ENCODE measurements around the gene CFDP1. TPM values are rescaled to one million over a fixed set of nuclear protein-coding genes. Genes with fewer than 3 reads are reported as not detected.

CFDP1 gene
- total RNA-seq, 2 experiments from 2014 or later, result 34.7 to 39.9 TPM

- Mint-ChIP-seq H3K4me3 (no peak overlapping the region), H3K27me3 (peaks cover 28% of the 10 kb centered on the region), H3K4me1 (ENCODE audit: low read depth) (no peaks in the 10 kb centered on the region), H3K36me3 (ENCODE audit: low read depth) (no peaks in the 10 kb centered on the region), H3K9me3 (no peaks in the 10 kb centered on the region), H3K27ac (no peak overlapping the region)
- CTCF ChIA-PET, result interaction anchor here (1.2 to 2.3 kb wide), 3 partner anchors 15 to 135 kb away, joined by 5 to 12 read pairs (median 11); no protein-coding TSS in a partner anchor
- intact Hi-C loops (cut with micrococcal nuclease), result no loop called here
- POLR2A ChIA-PET, result no interaction called here
- no peak for DNase-seq
- no peak for ATAC-seq
- no peak for TF ChIP-seq CTCF (IDR thresholded peaks at IDR 0.05)
Observed at GRCh38 chr16:75249441-75249840, 183.9 kb downstream of the CFDP1 start.

- intact Hi-C loops (cut with micrococcal nuclease), result no loop called here
- no peak for ATAC-seq
Observed at GRCh38 chr16:75248536-75249380, 184.5 kb downstream of the CFDP1 start.

GRCh38 chr16:75248142-75248535, 185.2 kb downstream of the CFDP1 start:
- ChIA-PET POLR2A (no interaction called here), CTCF (interaction anchor here (1.0 to 1.1 kb wide), 2 partner anchors 12 to 49 kb away, joined by 3 read pairs; no protein-coding TSS in a partner anchor)

More at GRCh38 chr16:75248536-75249380, 184.5 kb downstream of the CFDP1 start:
- POLR2A ChIA-PET, result no interaction called here
- Mint-ChIP-seq H3K4me1 (ENCODE audit: low read depth) (no peaks in the 10 kb centered on the region), H3K27me3 (peaks cover 28% of the 10 kb centered on the region), H3K4me3 (no peak overlapping the region), H3K36me3 (ENCODE audit: low read depth) (no peaks in the 10 kb centered on the region), H3K9me3 (no peaks in the 10 kb centered on the region), H3K27ac (no peak overlapping the region)
- no peak for DNase-seq
- CTCF ChIA-PET, result interaction anchor here (1.1 to 2.3 kb wide), 3 partner anchors 15 to 50 kb away, joined by 3 to 12 read pairs (median 5); no protein-coding TSS in a partner anchor
- TF ChIP-seq CTCF (IDR thresholded peaks at IDR 0.05), result no peak

GRCh38 chr16:75247249-75247648, 186.1 kb downstream of the CFDP1 start:
- H3K27ac Mint-ChIP-seq, result no peak overlapping the region
- H3K36me3 Mint-ChIP-seq (ENCODE audit: low read depth), result no peaks in the 10 kb centered on the region
- ATAC-seq (no peak), DNase-seq (no peak)
- intact Hi-C loops (cut with micrococcal nuclease), result no loop called here
- H3K4me1 Mint-ChIP-seq (ENCODE audit: low read depth), result no peaks in the 10 kb centered on the region
- H3K9me3 Mint-ChIP-seq, result no peaks in the 10 kb centered on the region
- H3K27me3 Mint-ChIP-seq, result peaks cover 18% of the 10 kb centered on the region
- no peak for TF ChIP-seq CTCF (IDR thresholded peaks at IDR 0.05)
- CTCF ChIA-PET, result interaction anchor here (1.0 to 1.1 kb wide), 3 partner anchors 11 to 48 kb away, joined by 3 to 4 read pairs (median 3); no protein-coding TSS in a partner anchor
- no peak overlapping the region for H3K4me3 Mint-ChIP-seq
- POLR2A ChIA-PET, result interaction anchor here (0.9 kb wide), 1 partner anchor 131 kb away, joined by 3 read pairs; no protein-coding TSS in a partner anchor

More at GRCh38 chr16:75248142-75248535, 185.2 kb downstream of the CFDP1 start:
- peaks cover 24% of the 10 kb centered on the region for H3K27me3 Mint-ChIP-seq
- no peak for TF ChIP-seq CTCF (IDR thresholded peaks at IDR 0.05)
- no peaks in the 10 kb centered on the region for H3K9me3 Mint-ChIP-seq
- intact Hi-C loops (cut with micrococcal nuclease), result no loop called here
- H3K27ac Mint-ChIP-seq, result no peak overlapping the region
- H3K36me3 Mint-ChIP-seq (ENCODE audit: low read depth), result no peaks in the 10 kb centered on the region
- ATAC-seq (no peak), DNase-seq (no peak)
- H3K4me3 Mint-ChIP-seq, result no peak overlapping the region
- H3K4me1 Mint-ChIP-seq (ENCODE audit: low read depth), result no peaks in the 10 kb centered on the region

Measured in activated CD8-positive, alpha-beta T cell treated with anti-CD3 and anti-CD28 coated beads for 36 hours (primary cell).